Measurements from ENCODE around the gene IQCM.

DNA sequence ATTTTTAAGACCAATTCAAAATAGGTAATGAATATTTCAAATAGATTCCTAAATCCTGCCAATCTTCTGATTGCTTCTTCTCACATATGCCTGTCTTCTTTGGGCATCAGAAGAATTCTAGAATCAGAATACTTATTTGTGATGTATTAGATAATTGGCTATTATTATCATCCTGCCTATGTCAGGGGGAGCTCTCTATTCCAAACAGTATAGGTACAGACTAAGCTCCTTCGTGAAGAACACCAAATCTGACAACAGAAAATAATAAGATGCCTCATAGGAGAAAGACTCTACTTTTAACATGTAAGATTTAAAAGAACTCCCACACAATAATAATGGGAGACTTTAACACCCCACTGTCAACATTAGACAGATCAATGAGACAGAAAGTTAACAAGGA lies at the start of gene IQCM:
- TF ChIP-seq, protein P1, sequence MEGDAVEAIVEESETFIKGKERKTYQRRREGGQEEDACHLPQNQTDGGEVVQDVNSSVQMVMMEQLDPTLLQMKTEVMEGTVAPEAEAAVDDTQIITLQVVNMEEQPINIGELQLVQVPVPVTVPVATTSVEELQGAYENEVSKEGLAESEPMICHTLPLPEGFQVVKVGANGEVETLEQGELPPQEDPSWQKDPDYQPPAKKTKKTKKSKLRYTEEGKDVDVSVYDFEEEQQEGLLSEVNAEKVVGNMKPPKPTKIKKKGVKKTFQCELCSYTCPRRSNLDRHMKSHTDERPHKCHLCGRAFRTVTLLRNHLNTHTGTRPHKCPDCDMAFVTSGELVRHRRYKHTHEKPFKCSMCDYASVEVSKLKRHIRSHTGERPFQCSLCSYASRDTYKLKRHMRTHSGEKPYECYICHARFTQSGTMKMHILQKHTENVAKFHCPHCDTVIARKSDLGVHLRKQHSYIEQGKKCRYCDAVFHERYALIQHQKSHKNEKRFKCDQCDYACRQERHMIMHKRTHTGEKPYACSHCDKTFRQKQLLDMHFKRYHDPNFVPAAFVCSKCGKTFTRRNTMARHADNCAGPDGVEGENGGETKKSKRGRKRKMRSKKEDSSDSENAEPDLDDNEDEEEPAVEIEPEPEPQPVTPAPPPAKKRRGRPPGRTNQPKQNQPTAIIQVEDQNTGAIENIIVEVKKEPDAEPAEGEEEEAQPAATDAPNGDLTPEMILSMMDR (IDR thresholded peaks at IDR 0.05; ENCODE audit: extremely low read depth in 1 of 2, insufficient read depth in 1 of 2, low read depth in 1 of 2, low read length in 2 of 2) = no peak
- TF ChIP-seq JUN (IDR thresholded peaks at IDR 0.05; ENCODE audit: borderline replicate concordance, insufficient read depth, insufficient read length, low read depth) (no peak), POLR2A (IDR thresholded peaks at IDR 0.05; ENCODE audit: low read depth, low read length) (no peak), FOS (IDR thresholded peaks at IDR 0.05; ENCODE audit: borderline replicate concordance, insufficient read depth, low read length) (no peak)
